Liver (tissue), 9 donors: ENCODE results near the gene ENTHD1. TPM values are rescaled to one million over a fixed set of nuclear protein-coding genes. Genes with fewer than 3 reads are reported as not detected.

Source experiments
- DNase-seq: peaks from one replicate; pipeline ENCODE4 v3.0.0-alpha.2; 2017; ENCODE audit warnings: low spot score
- H3K27ac ChIP-seq, 2 donors: one replicate each; pipeline ENCODE4 v1.7.0; 2013; ENCODE audit warnings: inconsistent platforms in 2 of 2, low read length in 2 of 2, control low read depth in 1 of 2, low read depth in 1 of 2, mild to moderate bottlenecking in 1 of 2
- H3K27me3 ChIP-seq, 4 donors: one replicate each; pipeline versions ENCODE4 v1.6.1 to v1.7.0; 2013; ENCODE audit warnings: low read length in 3 of 4, inconsistent platforms in 1 of 4, mild to moderate bottlenecking in 1 of 4, moderate library complexity in 1 of 4; ENCODE audit not compliant: control insufficient read depth in 4 of 4, insufficient read depth in 4 of 4
- H3K36me3 ChIP-seq, 4 donors: one replicate each; pipeline versions ENCODE4 v1.6.1 to v1.7.0; 2013; ENCODE audit warnings: low read length in 3 of 4, mild to moderate bottlenecking in 3 of 4, low read depth in 1 of 4, moderate library complexity in 1 of 4; ENCODE audit not compliant: control insufficient read depth in 4 of 4, insufficient read depth in 3 of 4
- H3K4me1 ChIP-seq, 4 donors: one replicate each; pipeline versions ENCODE4 v1.6.1 to v1.7.0; 2013; ENCODE audit warnings: low read length in 3 of 4, mild to moderate bottlenecking in 3 of 4, moderate library complexity in 1 of 4; ENCODE audit not compliant: control insufficient read depth in 4 of 4, insufficient read depth in 4 of 4
- H3K4me3 ChIP-seq, 3 donors: one replicate each; pipeline versions ENCODE4 v1.6.1 to v1.7.0; 2013; ENCODE audit warnings: low read length in 3 of 3, control low read depth in 1 of 3, low read depth in 1 of 3, mild to moderate bottlenecking in 1 of 3
- H3K9ac ChIP-seq, 2 donors: one replicate each; pipeline ENCODE4 v1.7.0; 2013; ENCODE audit warnings: low read length in 2 of 2, mild to moderate bottlenecking in 2 of 2, moderate library complexity in 2 of 2, control low read depth in 1 of 2, low read depth in 1 of 2
- H3K9me3 ChIP-seq, 4 donors: one replicate each; pipeline versions ENCODE4 v1.6.1 to v1.7.0; 2013; ENCODE audit warnings: low read length in 3 of 4; ENCODE audit not compliant: control insufficient read depth in 4 of 4
- ATF3 ChIP-seq: IDR thresholded peaks from 2 replicates; pipeline ENCODE4 v1.6.1; 2016; ENCODE audit warnings: antibody characterized with exemption
- CTCF ChIP-seq: fragments of 150-350 bp; IDR thresholded peaks from 2 replicates; pipeline ENCODE4 v1.5.1; 2017; ENCODE audit warnings: improper control_type of control experiment, low read depth, low read length; ENCODE audit not compliant: missing input control
- EGR1 ChIP-seq, 2 donors: IDR thresholded peaks; 2 replicates each; pipeline ENCODE4 v1.6.1; 2016 to 2018; ENCODE audit warnings: antibody characterized with exemption in 2 of 2, low read depth in 2 of 2
- FOXA1 ChIP-seq: IDR thresholded peaks from 2 replicates; pipeline ENCODE4 v1.6.1; 2016; ENCODE audit warnings: antibody characterized with exemption
- FOXA2 ChIP-seq: IDR thresholded peaks from 2 replicates; pipeline ENCODE4 v1.6.1; 2016; ENCODE audit warnings: antibody characterized with exemption
- GABPA ChIP-seq, 2 donors: IDR thresholded peaks in 1 of 2; conservative IDR thresholded peaks in 1 of 2; 2 replicates each; pipeline ENCODE4 v1.6.1; 2016; ENCODE audit warnings: antibody characterized with exemption in 2 of 2, mild to moderate bottlenecking in 1 of 2, moderate library complexity in 1 of 2
- HNF4A ChIP-seq, 2 donors: conservative IDR thresholded peaks; 2 replicates each; pipeline ENCODE4 v1.6.1; 2016; ENCODE audit warnings: antibody characterized with exemption in 2 of 2, mild to moderate bottlenecking in 2 of 2
- HNF4G ChIP-seq: IDR thresholded peaks from 2 replicates; pipeline ENCODE4 v1.6.1; 2016; ENCODE audit warnings: antibody characterized with exemption
- JUND ChIP-seq, 2 donors: IDR thresholded peaks; 2 replicates each; pipeline ENCODE4 v1.6.1; 2016; ENCODE audit warnings: antibody characterized with exemption in 2 of 2
- NR2F2 ChIP-seq: IDR thresholded peaks from 2 replicates; pipeline ENCODE4 v1.6.1; 2016; ENCODE audit warnings: antibody characterized with exemption
- RAD21 ChIP-seq, 2 donors: IDR thresholded peaks; 2 replicates each; pipeline ENCODE4 v1.6.1; 2016; ENCODE audit warnings: antibody characterized with exemption in 2 of 2, mild to moderate bottlenecking in 2 of 2
- REST ChIP-seq: IDR thresholded peaks from 2 replicates; pipeline ENCODE4 v1.6.1; 2016; ENCODE audit warnings: antibody characterized with exemption, mild to moderate bottlenecking
- SP1 ChIP-seq: IDR thresholded peaks from 2 replicates; pipeline ENCODE4 v1.6.1; 2018; ENCODE audit warnings: antibody characterized with exemption, mild to moderate bottlenecking
- TAF1 ChIP-seq: conservative IDR thresholded peaks from 2 replicates; pipeline ENCODE4 v1.6.1; 2016; ENCODE audit warnings: antibody characterized with exemption, mild to moderate bottlenecking
- YY1 ChIP-seq: IDR thresholded peaks from 2 replicates; pipeline ENCODE4 v1.6.1; 2016; ENCODE audit warnings: antibody characterized with exemption, mild to moderate bottlenecking
- ZBTB33 ChIP-seq: IDR thresholded peaks from 2 replicates; pipeline ENCODE4 v1.6.1; 2016; ENCODE audit warnings: antibody characterized with exemption
- WGBS: extraction: QIAGEN DNeasy Blood & Tissue Kit; methylation state at CpG from one replicate; pipeline ENCODE4 v1.1.7; 2013; 5-methylcytosine and 5-hydroxymethylcytosine counted together
- polyA plus RNA-seq, 2 donors: library from polyadenylated mRNA; stranded (reverse) in 1 of 2; unstranded in 1 of 2; fragments of 200-250 nt in 1 of 2; fragments of >200 nt in 1 of 2; fragmentation: Nextera tagmentation in 1 of 2; extraction: Ambion mirVana in 1 of 2; gene quantifications; one replicate each; pipeline versions ENCODE4 v1.2.1 to v1.2.3, GENCODE V29; 2013 to 2015
- total RNA-seq, 2 donors: library from RNA; depleted of rRNA; stranded (reverse); fragments of >200 nt; gene quantifications; one replicate each; pipeline ENCODE4 v1.2.3, GENCODE V29; 2014
- donor health status: healthy.
- donor health status: healthy.
- donor health status: healthy.
- donor health status: healthy.
- donor health status: healthy.

ENTHD1 gene
- total and polyA plus RNA-seq, 4 donors, result not detected

GRCh38 chr22:39906207-39906606 is 12.6 kb upstream of the ENTHD1 start:
- Histone ChIP-seq H3K36me3 (no peaks in the 10 kb centered on the region), H3K4me1 (no peaks in the 10 kb centered on the region), H3K27me3 (peaks cover 0 to 2% (median 0%) of the 10 kb centered on the region in 4 donors), H3K4me3 (no peak overlapping the region), H3K9ac (no peak overlapping the region), H3K9me3 (no peaks in the 10 kb centered on the region), H3K27ac (no peak overlapping the region)
- no peak for DNase-seq
- TF ChIP-seq HNF4A (conservative IDR thresholded peaks at IDR 0.05), result no peak
- no peak for TF ChIP-seq JUND (IDR thresholded peaks at IDR 0.05)
- no peak for TF ChIP-seq FOXA2
- TF ChIP-seq TAF1, result no peak
- TF ChIP-seq FOXA1, result no peak
- TF ChIP-seq EGR1 (IDR thresholded peaks at IDR 0.05; ENCODE audit: low read depth in 2 of 2), result no peak
- no peak for TF ChIP-seq ATF3
- TF ChIP-seq HNF4G, result no peak
- TF ChIP-seq GABPA (IDR thresholded peaks at IDR 0.05 in 1 of 2, conservative IDR thresholded peaks at IDR 0.05 in 1 of 2), result no peak
- TF ChIP-seq YY1, result no peak
- no peak for TF ChIP-seq REST
- no peak for TF ChIP-seq RAD21 (IDR thresholded peaks at IDR 0.05)
- TF ChIP-seq NR2F2, result no peak
- no peak for TF ChIP-seq SP1
- WGBS, result 77% methylated on average over 3 of the region's 3 CpGs

- WGBS, result 85% methylated on average over 3 of the region's 3 CpGs
- Histone ChIP-seq H3K36me3 (no peaks in the 10 kb centered on the region), H3K9me3 (no peaks in the 10 kb centered on the region), H3K27me3 (peaks cover 0 to 2% (median 0%) of the 10 kb centered on the region in 4 donors), H3K4me1 (no peaks in the 10 kb centered on the region), H3K4me3 (no peak overlapping the region), H3K9ac (no peak overlapping the region), H3K27ac (no peak overlapping the region)
- no peak for DNase-seq
- TF ChIP-seq GABPA (IDR thresholded peaks at IDR 0.05 in 1 of 2, conservative IDR thresholded peaks at IDR 0.05 in 1 of 2) (no peak), CTCF (no peak), ZBTB33 (no peak), HNF4G (no peak), TAF1 (no peak), FOXA1 (no peak), JUND (IDR thresholded peaks at IDR 0.05) (no peak), REST (no peak)
Measured at GRCh38 chr22:39905687-39906086, 12.1 kb upstream of the ENTHD1 start.
